Erythroblast (primary cell): ENCODE data around the gene MAGI1.

Experiments used
- GATA1 ChIP-seq: IDR thresholded peaks from 2 replicates; pipeline ENCODE4 v1.6.1; 2011; ENCODE audit warnings: low read depth, mild to moderate bottlenecking, control low read depth, low read length, moderate library complexity
- POLR2A ChIP-seq: IDR thresholded peaks from 2 replicates; pipeline ENCODE4 v1.6.1; 2011; ENCODE audit warnings: mild to moderate bottlenecking, low read length

DNA sequence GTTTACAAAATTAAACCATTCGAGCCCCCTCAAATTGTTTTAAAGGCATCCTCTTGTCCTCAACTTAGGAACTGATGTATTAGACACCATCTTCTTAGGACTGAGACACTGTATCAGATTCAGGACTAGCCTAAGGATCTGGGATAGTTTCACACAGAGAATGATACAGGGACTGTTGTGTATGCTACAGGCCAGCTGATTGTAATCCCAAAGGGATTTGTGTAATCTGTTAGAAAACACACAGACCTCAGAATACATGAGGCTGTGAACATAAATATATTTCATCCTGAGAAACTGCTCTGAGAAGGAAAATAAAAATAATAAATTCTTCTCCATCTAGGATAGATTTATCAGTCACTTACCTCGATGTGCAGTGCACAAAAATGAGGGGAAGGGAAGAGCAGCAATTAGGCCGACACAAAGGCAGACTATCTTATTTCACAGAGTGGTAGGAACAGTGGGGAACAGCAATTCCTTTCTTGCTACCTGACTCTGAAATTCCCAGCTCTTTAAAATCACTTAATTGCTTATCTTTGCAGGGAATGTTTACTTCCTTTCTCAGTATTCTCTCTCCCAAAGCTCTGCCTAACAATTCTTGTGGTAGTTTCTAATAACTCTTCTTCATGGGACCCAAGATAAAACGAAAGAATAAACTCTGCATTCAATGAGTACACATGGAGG lies 322.5 kb downstream of the MAGI1 start:
- TF ChIP-seq POLR2A (no peak), GATA1 (no peak)
